ENCODE data around the gene TRPV3.
A peak's percentile ranks its signal among the peaks of the same experiment; 100 is the strongest.

TRPV3 gene

DNA sequence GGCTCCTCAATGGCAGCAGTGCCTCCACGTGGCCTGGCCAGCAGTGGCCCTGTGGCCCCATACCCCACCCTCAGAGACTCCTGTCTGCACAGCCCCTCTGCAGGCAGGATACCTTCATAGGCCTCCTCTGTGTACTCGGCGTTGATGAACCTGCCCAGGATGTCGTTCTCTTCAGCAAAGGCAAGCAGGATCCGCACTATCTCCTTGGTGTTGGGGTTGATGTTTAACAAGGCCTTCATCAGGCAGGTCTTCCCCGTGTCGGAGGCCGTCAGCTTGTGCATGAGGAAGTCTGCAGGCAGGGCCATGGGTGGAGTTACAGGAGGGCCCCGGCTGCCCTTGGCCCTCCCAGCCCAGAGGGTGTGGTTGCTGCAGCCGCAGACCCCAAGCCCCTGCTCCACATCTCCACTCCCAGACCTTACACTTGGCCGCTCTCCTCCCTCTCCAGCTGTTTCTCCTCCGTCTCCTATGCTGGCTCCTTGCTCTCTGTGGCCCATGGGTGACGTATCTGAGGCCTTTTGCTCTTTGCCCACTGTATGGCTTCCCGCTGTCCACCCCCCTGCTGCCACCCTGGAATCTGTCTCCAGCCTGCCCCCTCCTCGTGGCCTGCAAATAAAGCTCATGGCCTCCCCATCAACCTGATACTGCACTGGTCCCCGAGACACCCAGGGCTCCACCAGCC is 15.1 kb downstream of the TRPV3 start:
- H4K20me1 ChIP-seq (ENCODE audit: insufficient read depth, low read length), result no peaks in the 10 kb centered on the region
- H3K4me1 ChIP-seq (ENCODE audit: insufficient read depth, low read length), result no peaks in the 10 kb centered on the region
- no peak overlapping the region for H2AFZ ChIP-seq (ENCODE audit: low read depth, low read length)
- no peaks in the 10 kb centered on the region for H3K79me2 ChIP-seq (ENCODE audit: insufficient read depth, low read length)
- no peak for ATAC-seq (ENCODE audit: insufficient read depth, low read depth)
- H3K27ac ChIP-seq (ENCODE audit: low read length), result no peak overlapping the region
- no peak overlapping the region for H3K4me2 ChIP-seq (ENCODE audit: insufficient read depth, low read length)
- TF ChIP-seq EZH2 (IDR thresholded peaks at IDR 0.05; ENCODE audit: borderline replicate concordance, low read depth, low read length, severe bottlenecking), result no peak
- TF ChIP-seq CTCF (IDR thresholded peaks at IDR 0.05; ENCODE audit: borderline replicate concordance, extremely low read depth, low read length, poor library complexity, severe bottlenecking), result no peak
- peaks cover 4% of the 10 kb centered on the region for H3K27me3 ChIP-seq (ENCODE audit: insufficient read depth, low read length, poor library complexity)
- no peak overlapping the region for H3K9ac ChIP-seq (ENCODE audit: low read depth, low read length)
- H3K36me3 ChIP-seq (ENCODE audit: insufficient read depth, low read length), result no peaks in the 10 kb centered on the region
- no peak overlapping the region for H3K4me3 ChIP-seq (ENCODE audit: low read depth in 1 of 2, low read length in 2 of 2)
- DNase-seq, result no peak
- H3K9me3 ChIP-seq (ENCODE audit: insufficient read depth, low read length, severe bottlenecking), result no peaks in the 10 kb centered on the region

- no peaks in the 10 kb centered on the region for H3K4me1 ChIP-seq (ENCODE audit: insufficient read depth, low read length)
- H3K9ac ChIP-seq (ENCODE audit: low read depth, low read length), result no peak overlapping the region
- DNase-seq (peak; percentile 16), ATAC-seq (ENCODE audit: insufficient read depth, low read depth) (no peak)
- H3K4me3 ChIP-seq (ENCODE audit: low read depth in 1 of 2, low read length in 2 of 2), result no peak overlapping the region
- peaks cover 4% of the 10 kb centered on the region for H3K27me3 ChIP-seq (ENCODE audit: insufficient read depth, low read length, poor library complexity)
- no peak for TF ChIP-seq EZH2 (IDR thresholded peaks at IDR 0.05; ENCODE audit: borderline replicate concordance, low read depth, low read length, severe bottlenecking)
- TF ChIP-seq CTCF (IDR thresholded peaks at IDR 0.05; ENCODE audit: borderline replicate concordance, extremely low read depth, low read length, poor library complexity, severe bottlenecking), result no peak
- no peaks in the 10 kb centered on the region for H3K9me3 ChIP-seq (ENCODE audit: insufficient read depth, low read length, severe bottlenecking)
- no peak overlapping the region for H3K4me2 ChIP-seq (ENCODE audit: insufficient read depth, low read length)
- no peaks in the 10 kb centered on the region for H4K20me1 ChIP-seq (ENCODE audit: insufficient read depth, low read length)
- H3K36me3 ChIP-seq (ENCODE audit: insufficient read depth, low read length), result no peaks in the 10 kb centered on the region
- no peak overlapping the region for H2AFZ ChIP-seq (ENCODE audit: low read depth, low read length)
- no peaks in the 10 kb centered on the region for H3K79me2 ChIP-seq (ENCODE audit: insufficient read depth, low read length)
- no peak overlapping the region for H3K27ac ChIP-seq (ENCODE audit: low read length)
These were observed 17.6 kb downstream of the TRPV3 start for GRCh38 chr17:3539881-3540540.

GRCh38 chr17:3536716-3537115 is 20.9 kb downstream of the TRPV3 start:
- no peak overlapping the region for H3K27ac ChIP-seq (ENCODE audit: low read length)
- no peak for ATAC-seq (ENCODE audit: insufficient read depth, low read depth)

More at GRCh38 chr17:3536716-3537115, 20.9 kb downstream of the TRPV3 start:
- Histone ChIP-seq H4K20me1 (ENCODE audit: insufficient read depth, low read length) (no peaks in the 10 kb centered on the region; the same call in 1 of the 2 replicates), H3K4me3 (ENCODE audit: low read depth in 1 of 2, low read length in 2 of 2) (no peak overlapping the region), H3K9me3 (ENCODE audit: insufficient read depth, low read length, severe bottlenecking) (no peaks in the 10 kb centered on the region), H3K9ac (ENCODE audit: low read depth, low read length) (no peak overlapping the region), H3K4me1 (ENCODE audit: insufficient read depth, low read length) (no peaks in the 10 kb centered on the region), H3K36me3 (ENCODE audit: insufficient read depth, low read length) (no peaks in the 10 kb centered on the region), H2AFZ (ENCODE audit: low read depth, low read length) (no peak overlapping the region), H3K4me2 (ENCODE audit: insufficient read depth, low read length) (no peak overlapping the region), H3K79me2 (ENCODE audit: insufficient read depth, low read length) (no peaks in the 10 kb centered on the region), H3K27me3 (ENCODE audit: insufficient read depth, low read length, poor library complexity) (no peaks in the 10 kb centered on the region)
- TF ChIP-seq EZH2 (IDR thresholded peaks at IDR 0.05; ENCODE audit: borderline replicate concordance, low read depth, low read length, severe bottlenecking), result no peak
- TF ChIP-seq CTCF (IDR thresholded peaks at IDR 0.05; ENCODE audit: borderline replicate concordance, extremely low read depth, low read length, poor library complexity, severe bottlenecking), result no peak
- no peak for DNase-seq

All from DND-41 (cell line).